ENCODE results near the gene CDCA3.
A peak's percentile ranks its signal among the peaks of the same experiment; 100 is the strongest.

The CDCA3 gene

GRCh38 chr12:6852651-6853354 lies 1.7 kb upstream of the CDCA3 start:
- peak in 2 of 3 experiments; percentile 58 to 80 for DNase-seq (ENCODE audit: low read depth in 3 of 3)

- DNase-seq (ENCODE audit: low read depth in 3 of 3): peak; percentile 95 to 98 (median 97)
Measured at GRCh38 chr12:6851921-6852650, 1.0 kb upstream of the CDCA3 start, which contains the start of gene USP5. Gene USP5 (plus strand): TSS chr12:6852150. CDS start chr12:6852180, 30 bp downstream.

GRCh38 chr12:6850796-6851152 lies 312 bp downstream of the CDCA3 start:
- no peak for DNase-seq (ENCODE audit: low read depth in 3 of 3)

DNA sequence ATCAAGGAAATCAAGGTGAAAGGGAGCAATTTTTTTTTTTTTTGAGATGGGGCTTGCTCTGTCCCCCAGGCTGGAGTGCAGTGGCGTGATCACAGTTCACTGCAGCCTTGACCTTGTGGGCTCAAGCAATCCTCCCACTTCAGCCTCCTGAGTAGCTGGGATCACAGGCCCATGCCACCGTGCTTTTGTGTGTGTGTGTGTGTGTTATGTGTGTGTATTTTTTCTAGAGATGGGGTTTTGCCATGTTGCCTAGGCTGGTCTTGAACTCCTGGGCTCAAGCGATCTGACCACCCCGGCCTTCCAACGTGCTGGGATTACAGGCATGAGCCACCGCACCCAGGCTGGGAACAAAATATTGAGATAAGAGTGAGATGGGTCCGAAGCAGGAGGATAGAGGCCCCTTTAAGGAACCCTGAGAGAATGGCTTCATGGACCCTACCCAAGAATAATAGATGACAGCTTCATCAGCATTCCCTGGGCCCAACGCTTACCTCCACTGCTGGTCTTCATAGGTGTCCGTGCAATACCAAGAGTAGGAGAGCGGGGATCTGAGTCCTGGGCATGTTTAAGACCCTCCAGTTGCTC lies 1.0 kb downstream of the CDCA3 start:
- DNase-seq (ENCODE audit: low read depth in 3 of 3): no peak

DNA sequence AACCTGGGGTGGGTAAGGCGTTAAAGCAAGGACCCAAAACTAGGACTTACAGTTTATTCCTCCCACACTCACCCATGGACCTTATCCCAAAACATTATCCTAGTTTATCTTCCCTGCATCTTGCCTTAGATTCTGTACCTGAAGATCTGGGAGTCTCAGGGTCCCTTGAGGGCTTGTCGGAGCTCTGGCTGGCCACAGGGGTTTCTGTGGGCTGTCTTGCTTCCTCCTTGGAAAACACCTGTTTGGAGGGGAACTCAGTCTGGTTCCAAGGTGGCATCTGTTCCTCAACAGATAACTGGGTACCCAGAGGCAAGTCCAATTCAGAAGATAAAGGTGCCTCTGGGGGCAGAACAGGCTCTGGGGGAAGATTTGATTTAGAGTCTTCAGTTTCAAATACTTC lies 1.7 kb downstream of the CDCA3 start:
- DNase-seq (ENCODE audit: low read depth in 3 of 3): no peak

GRCh38 chr12:6847676-6848075 lies 3.4 kb downstream of the CDCA3 start:
- no peak for DNase-seq (ENCODE audit: low read depth in 3 of 3)

DNA sequence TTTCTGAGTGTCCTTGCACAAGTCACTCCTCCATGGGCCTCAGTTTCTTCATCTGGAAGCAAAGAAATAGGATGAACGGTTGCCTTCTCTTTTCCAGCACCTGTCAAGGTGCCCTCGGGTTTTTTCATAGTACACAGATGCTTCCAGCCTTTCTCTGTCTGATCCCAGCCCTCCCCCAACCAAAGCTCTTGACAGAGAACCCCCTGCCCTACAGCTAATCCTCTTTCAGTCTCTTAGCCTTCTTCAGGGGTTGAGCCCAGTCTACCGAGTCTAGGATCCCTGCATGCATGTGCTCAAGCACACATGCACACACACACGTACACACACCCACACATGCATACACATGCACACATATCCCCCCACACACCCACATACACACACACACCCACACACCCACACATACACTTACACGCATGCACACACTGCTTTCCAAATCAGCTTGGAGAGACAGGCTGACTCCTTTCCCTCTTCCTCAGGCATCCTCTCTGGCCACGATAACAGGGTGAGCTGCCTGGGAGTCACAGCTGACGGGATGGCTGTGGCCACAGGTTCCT lies 4.7 kb downstream of the CDCA3 start:
- DNase-seq (ENCODE audit: low read depth in 3 of 3): no peak

- no peak for DNase-seq (ENCODE audit: low read depth in 3 of 3)
Measured at GRCh38 chr12:6845395-6845794, 5.7 kb downstream of the CDCA3 start.

- DNase-seq (ENCODE audit: low read depth in 3 of 3): no peak
Measured at GRCh38 chr12:6843118-6843902, 7.8 kb downstream of the CDCA3 start.

- no peak for DNase-seq (ENCODE audit: low read depth in 3 of 3)
Measured at GRCh38 chr12:6842075-6842474, 9.0 kb downstream of the CDCA3 start.

- DNase-seq (ENCODE audit: low read depth in 3 of 3): no peak
Measured at GRCh38 chr12:6840761-6841515, 10.1 kb downstream of the CDCA3 start, which contains the start of gene GNB3. Gene GNB3 (plus strand): TSS chr12:6840925. CDS start chr12:6841288, 363 bp downstream.

DNA sequence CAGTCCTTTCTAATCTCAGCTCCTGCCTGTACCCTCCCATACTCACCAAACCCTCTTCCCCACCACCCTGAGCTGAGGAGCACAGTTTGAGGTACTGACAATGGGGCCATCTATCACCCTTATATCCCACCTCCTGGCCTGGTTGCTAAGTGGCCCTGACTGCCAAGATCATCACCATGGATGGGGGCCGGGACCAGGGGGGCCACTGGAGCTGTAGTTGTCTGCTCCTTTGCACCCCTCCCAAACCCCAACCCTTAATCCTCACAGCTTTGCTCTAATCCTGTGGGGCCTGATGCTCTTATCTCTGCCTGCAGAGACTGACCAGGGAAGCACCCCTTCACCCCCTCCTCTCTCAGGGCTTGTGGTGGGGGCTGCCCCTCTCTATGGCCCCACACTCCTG lies 10.8 kb downstream of the CDCA3 start:
- no peak for DNase-seq (ENCODE audit: low read depth in 3 of 3)

GRCh38 chr12:6839482-6840201 lies 11.4 kb downstream of the CDCA3 start:
- DNase-seq (ENCODE audit: low read depth in 3 of 3): no peak

DNA sequence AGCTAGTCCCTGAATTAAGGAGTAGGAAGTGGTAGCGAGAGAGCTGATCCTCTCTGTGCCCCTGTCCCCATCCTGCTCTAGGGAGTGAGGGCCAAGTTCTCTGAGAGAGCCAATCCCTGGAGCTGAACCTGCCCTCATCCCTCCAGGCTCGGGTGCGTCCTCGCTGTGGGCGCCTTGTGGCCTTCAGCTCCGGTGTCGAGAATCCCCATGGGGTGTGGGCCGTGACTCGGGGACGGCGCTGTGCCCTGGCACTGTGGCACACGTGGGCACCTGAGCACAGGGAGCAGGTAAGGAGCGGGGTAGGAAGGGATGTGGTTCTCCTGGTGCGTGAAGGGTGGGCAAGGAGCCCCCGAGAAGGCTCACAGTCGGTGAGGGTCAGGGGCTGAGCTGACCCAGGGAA lies 12.2 kb downstream of the CDCA3 start:
- DNase-seq (ENCODE audit: low read depth in 3 of 3): no peak

DNA sequence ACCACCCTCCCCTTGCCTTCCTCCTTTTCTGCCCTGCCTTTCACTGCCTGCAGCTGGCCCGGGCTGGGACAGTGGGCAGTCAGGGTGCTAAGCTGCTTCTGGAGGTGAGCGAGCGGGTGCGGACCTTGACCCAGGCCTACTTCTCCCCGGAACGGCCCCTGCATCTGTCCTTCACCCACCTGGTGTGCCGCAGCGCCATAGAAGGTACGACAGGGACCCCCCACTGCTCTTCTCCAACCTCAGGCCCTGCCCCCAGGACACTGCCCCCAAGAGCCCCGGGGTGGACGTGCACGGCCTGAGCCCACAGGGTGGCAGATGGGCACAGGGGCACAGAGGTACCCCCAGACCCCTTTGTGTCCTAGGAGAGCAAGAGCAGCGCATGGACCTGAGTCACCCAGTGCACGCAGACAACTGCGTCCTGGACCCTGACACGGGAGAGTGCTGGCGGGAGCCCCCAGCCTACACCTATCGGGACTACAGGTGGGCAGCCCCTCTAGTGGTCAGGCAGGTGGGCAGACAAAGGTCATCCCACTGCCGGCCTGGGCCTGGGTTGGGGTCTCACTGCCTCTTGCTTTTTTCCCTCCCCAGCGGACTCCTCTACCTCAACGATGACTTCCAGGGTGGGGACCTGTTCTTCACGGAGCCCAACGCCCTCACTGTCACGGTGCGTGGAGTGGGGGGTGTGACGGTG lies 13.6 kb downstream of the CDCA3 start:
- no peak for DNase-seq (ENCODE audit: low read depth in 3 of 3)

- no peak for DNase-seq (ENCODE audit: low read depth in 3 of 3)
Measured at GRCh38 chr12:6836851-6837250, 14.2 kb downstream of the CDCA3 start.

DNA sequence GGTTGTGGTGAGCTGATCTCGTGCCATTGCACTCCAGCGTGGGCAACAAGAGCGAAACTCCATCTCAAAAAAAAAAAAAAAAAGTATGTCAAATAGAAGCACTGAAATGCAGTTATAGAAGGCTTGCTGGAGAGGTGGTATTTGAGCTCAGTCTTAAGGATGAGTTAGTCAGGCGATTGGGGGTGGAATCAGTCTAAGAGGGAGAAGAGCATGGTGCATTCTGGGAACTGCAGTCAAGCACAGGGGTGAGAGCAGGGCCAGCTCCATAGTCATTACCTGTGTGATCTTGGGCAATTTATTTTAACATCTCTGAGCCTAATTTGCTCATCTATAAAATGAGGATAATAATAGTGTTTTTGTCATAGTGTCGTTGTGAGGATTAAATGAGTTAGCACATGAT lies 16.2 kb downstream of the CDCA3 start:
- DNase-seq (ENCODE audit: low read depth in 3 of 3): no peak

- DNase-seq (ENCODE audit: low read depth in 3 of 3): no peak
Measured at GRCh38 chr12:6834254-6834653, 16.8 kb downstream of the CDCA3 start.

DNA sequence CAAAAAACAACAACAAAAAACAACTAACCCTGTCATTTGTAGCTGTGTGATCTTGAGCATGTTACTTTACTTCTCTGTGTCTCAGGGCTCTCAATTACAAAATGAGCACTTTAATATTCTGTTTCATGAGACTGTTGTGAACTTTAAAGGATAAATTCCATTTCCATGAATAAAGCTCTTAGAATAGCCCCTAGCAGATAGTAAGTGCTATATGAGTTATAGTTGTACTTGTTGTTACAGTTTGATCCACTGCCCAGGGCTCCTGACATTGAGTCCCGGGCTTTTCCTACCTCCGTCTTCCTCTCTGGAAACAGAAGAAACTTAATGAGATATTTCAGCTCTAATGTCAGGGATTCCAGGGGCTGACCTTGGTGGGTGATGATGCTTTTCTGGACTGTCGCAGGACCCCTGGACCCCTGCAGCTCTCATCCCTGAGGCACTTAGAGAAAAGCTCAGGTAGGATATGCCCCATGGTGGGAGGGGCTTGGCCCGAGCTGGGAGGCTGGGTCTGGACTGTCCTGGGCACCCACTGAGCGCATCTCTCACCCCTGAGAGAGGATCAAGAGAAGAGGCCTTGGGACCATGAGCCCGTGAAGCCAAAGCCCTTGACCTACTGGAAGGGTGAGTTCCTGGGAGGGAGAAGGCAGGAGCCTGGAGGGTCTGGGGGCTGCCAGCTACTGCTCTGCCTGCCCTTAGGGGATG lies 17.7 kb downstream of the CDCA3 start:
- no peak for DNase-seq (ENCODE audit: low read depth in 3 of 3)
